ENCODE measurements around the gene GYS2.

- TF ChIP-seq CTCF (IDR thresholded peaks at IDR 0.05 in 8 of 11, conservative IDR thresholded peaks at IDR 0.05 in 3 of 11) (no peak), POLR2AphosphoS5 (IDR thresholded peaks at IDR 0.05) (no peak)
These were observed 98.8 kb downstream of the GYS2 start for GRCh38 chr12:21505888-21506287.
